Activated CD4-positive, alpha-beta T cell treated with anti-CD3 and anti-CD28 coated beads for 24 hours (primary cell): ENCODE data around the gene RAD51B.

Source experiments
- DNase-seq, 2 donors: peaks; one replicate each; pipeline ENCODE4 v3.0.0-alpha.2; 2020; ENCODE audit warnings: low read depth in 2 of 2

The RAD51B gene

DNA sequence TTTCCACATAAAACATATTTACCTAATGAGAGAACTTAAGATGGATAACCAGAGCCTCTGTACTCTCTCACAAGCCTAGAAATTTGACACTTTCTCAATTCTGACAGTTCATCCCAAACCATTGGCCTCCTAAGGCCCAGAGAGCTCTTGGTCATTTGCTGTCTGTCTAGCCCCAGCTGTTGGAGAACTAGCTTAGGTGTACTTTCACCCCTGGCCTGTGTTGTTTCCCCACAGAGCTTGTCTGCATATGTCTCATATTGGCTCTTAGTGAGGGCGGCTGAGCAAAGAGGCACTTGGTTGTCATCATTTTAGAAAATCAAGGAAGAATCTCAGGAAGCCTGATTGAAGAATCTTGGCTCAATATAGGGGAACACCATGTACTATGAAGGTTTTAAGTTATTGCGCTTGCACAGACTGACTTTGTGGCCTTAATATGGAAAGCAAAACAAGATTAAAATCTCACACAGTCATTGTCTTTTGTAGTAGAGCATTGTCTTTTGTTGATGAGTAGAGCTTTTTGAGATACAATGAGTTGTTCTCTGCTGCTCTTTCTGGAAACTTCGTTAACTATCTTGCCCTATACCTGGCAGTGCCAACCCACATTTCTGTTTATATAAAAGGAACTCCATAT is 324.6 kb downstream of the RAD51B start:
- no peak for DNase-seq

DNA sequence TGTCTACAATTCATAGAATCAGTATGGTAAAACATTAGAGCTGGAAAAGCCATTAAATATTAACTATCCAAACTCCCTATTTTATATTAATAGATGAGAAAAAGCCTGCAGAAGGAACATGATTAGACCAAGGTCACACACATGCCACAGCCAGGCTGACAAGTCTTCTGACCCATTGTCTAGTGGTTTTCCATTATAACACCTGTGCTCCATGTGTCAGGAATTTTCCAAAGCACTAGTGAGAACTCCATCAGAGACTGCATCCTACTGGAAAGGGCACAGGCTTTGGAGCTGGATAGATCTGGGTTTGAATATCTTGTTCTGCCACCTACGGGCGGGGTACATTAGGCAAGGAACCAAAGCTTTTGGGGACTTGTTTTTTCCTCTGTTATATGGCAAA is 325.5 kb downstream of the RAD51B start:
- no peak for DNase-seq

GRCh38 chr14:68145539-68145938 is 326.0 kb downstream of the RAD51B start:
- DNase-seq: no peak

- DNase-seq: no peak
These were observed 327.2 kb downstream of the RAD51B start for GRCh38 chr14:68146818-68147217.

DNA sequence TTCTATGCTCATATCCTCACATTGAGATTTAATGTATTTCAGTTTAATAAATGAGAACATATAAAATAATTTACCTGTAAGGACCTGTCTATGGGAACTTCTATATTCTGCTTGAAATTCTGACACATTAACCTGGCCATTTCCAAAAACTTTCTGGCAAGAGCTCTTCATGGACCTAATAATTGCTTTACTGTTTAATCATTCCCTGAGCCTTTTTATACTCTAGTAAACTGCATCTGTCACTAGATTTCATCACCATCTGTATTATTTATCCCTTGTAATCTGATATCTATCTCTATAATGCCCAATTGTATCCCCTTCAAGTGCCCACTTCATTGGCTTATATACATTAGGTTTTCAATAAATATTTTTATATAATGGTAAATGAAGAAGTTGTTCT is 327.7 kb downstream of the RAD51B start:
- DNase-seq: no peak

DNA sequence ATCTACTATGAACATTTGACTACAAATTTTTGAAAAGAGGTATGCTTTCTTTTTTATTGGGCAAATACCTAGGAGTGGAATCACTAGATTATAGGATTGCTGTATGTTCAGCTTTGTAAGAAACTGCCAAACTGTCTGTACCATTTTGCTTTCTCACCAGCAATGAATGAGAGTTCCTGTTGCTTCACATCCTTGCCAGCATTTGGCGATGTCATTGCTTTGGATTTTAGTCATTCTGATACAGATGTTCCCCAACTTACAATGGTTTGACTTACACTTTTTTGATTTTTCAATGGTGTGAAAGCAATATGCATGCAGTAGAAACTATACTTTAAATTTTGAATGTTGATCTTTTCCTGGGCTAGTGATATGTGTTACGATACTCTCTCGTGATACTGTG is 328.7 kb downstream of the RAD51B start:
- no peak for DNase-seq

DNA sequence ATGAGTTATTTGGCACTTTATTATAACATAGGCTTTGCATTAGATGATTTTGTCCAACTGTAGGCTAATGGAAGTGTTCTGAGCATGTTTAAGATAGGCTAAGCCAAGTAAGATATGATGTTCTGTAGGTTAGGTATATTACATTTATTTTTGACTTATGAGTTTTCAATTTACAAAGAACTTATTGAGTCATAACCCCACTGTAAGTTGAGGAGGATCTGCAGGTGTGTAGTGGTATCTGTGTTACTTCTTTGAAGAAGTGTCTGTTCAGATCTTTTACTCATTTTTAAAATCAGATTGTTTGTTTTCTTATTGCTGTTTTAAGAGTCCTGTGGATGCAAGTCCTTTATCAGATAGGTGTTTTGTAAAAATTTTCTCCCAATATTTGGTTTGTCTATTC is 329.2 kb downstream of the RAD51B start:
- no peak for DNase-seq

DNA sequence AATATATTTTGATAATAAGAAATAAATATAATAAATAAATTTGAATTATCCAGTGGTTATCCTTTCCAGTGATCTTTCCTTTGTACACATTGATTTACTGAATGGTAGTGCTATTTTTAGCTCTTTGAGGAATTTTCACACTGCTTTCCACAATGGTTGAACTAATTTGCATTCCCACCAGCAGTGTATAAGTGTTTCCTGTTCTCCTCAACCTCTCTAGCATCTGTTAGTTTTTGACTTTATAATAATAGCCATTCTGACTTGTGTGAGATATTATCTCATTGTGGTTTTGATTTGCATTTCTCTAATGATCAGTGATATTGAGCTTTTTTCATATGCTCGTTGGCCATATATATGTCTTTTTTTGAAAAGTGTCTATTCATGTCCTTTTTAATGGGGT is 333.7 kb downstream of the RAD51B start:
- no peak for DNase-seq

GRCh38 chr14:68154275-68154674 is 334.7 kb downstream of the RAD51B start:
- no peak for DNase-seq

DNA sequence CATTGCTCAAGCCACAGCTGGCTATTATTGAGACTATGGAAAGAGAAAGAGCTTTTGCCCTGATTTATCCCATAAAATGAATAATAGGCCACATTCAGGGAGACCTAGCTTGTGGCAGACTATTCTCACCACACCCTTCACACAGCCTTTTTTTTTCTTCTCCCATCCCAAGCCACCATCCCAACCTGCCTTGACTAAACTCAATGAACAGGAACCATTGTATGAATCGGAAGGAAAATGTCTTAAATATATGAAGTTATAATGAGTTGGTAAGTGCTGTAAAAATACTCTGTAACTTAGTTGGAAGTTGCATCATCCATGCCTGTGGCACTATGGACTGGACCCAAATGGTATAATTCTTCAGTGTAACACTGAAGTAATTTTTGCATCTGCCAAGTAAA is 338.4 kb downstream of the RAD51B start:
- no peak for DNase-seq

GRCh38 chr14:68158640-68159039 is 339.1 kb downstream of the RAD51B start:
- DNase-seq: no peak

DNA sequence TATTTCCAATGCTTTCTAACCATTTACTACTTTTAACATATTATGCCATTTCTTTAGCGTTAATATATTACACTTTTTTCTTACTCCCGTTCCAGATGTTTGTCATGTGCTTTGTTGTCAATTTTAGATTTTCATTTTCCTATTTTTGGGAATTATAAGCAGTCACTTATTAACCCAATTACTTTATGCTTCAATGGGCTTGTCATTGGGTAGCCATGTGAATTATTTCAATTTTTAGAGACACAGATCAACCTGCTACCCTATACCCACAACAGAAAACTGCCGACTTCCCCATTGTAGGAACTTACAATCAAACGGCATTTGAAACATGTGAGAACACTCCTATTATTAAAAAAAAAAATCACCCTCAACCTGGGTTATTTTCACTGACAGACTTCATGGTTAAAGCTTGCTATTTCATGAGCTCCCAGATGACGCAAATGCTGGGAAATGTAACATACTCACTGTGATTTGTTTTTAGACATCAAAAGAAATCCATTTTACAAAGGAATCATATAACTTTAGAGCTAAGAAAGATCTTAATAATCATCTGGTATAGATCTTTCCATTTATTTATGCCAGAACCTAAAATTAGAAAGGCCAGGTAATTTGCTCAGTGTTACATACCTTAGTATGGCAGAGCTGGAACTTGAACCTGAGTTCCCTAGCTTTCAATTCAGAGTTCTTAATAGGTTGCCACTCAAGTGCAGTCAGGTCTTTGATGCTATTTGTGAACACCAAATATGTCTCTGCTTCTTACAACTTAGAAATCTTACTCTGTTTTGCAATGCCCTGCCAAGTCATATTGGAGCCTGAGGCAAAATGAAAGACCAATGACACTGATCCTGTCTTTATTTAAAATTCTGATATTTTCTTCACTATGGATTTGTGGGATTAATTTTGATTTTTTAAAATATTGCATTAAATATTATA is 340.4 kb downstream of the RAD51B start:
- no peak for DNase-seq

DNA sequence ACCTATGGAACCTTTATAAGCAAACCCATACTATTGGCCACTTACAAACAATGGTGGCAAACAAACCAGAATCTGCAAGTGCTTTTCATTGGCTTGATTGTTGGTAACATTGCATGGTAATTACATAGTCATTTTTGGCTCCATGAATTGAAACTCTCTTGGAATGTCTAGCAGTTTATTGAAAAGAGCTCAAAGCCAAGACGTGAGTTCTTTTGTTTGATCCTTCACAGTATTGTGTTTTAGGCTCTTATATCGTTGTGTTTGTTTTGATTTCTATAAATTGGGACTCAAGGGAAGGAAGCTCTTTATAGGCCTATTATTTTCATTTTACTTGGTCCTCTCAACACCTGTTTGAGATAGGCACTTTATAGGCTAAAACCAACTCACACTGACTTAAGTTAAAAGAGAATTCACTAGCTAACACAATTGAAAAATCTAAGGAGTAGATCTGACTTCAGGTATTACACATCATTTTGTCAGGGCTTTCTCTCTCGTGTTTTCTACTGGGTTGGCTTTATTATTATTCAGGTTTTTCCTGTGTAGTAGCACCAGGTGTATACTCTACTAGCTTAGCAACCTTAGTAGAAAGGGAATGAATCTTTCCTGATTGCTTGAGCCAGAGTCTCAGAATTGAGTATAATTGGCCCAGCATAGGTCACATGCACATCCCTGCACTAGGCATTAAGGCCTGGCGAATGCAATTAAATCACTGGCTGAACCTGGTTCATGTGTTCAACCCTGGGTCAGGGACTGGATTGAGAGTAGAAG is 341.4 kb downstream of the RAD51B start:
- no peak for DNase-seq

- DNase-seq: no peak
These were observed 343.3 kb downstream of the RAD51B start for GRCh38 chr14:68162887-68163286.

DNA sequence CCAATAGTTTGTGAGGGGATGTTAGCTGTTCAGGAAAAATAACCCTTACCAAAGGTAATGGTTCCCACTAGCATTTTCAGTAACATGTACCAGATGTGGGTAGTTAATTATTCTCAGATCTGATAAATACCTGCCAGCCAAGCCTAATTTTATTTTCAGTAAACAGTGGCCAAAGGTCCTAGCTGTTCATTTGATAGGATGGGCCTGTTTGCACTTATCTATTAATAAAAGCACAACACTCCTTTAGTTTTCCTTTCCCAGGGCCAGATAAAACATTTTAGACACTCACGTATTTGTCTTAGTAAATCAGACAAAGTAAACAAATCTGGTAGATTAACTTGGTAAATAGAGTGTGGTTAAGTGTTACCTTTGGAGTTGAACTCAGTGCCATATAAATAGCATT is 345.1 kb downstream of the RAD51B start:
- DNase-seq: no peak

DNA sequence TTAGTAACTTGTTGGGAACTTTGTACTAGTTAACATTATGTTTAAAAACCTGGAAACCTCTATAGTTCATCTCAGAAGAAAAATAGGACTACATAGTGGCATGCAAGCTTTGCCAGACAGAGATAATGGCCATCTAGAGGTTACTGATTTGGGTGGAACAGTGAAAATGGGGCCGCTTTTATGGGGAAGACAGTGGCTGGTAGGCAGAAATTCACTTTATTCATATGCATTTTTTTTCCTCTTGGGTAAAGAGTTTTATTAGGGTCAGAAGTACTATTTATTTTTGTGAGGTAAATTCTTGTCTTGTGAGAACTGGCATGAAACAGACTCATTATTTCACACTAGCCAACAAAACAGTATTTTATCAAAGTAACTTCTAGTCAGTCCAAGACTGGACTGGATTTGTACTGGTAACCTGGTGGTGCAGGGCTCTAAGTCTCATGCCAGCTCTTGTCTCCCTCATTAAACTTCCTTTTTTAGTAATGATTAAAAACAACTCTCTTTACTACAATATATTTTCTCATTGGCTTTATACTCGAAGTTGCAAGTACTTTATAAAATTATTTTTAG is 345.8 kb downstream of the RAD51B start:
- DNase-seq: no peak

- DNase-seq: no peak
These were observed 347.3 kb downstream of the RAD51B start for GRCh38 chr14:68166731-68167382.

- DNase-seq: no peak
These were observed 348.0 kb downstream of the RAD51B start for GRCh38 chr14:68167383-68168087.

- DNase-seq: no peak
These were observed 349.0 kb downstream of the RAD51B start for GRCh38 chr14:68168460-68169109.

DNA sequence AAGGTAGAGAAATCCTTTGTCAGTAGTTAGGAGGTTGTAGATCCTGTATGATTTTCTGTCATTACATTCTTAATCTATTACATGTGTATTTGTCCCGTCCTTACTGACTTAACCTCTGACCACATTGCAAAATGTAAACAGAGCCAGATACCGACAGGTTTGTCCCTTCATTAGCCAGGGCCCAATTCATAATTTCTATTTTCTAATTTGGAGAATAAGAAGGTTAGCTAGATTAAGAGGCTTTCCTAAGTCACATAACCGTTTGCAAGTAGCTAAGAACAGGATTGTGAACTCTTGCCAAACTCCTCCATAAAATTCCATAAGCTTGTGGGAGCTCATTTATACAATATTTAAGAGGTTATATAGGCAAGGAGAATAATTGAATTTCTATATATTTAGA is 352.6 kb downstream of the RAD51B start:
- no peak for DNase-seq

GRCh38 chr14:68172627-68173026 is 353.0 kb downstream of the RAD51B start:
- no peak for DNase-seq
